HUES64 (cell line): Measurements from ENCODE around the gene TOMM40L. TPM values are rescaled to one million over a fixed set of nuclear protein-coding genes. Genes with fewer than 3 reads are reported as not detected.

Source experiments
- H3K27ac ChIP-seq: 2 replicates; pipeline ENCODE4 v1.7.0; 2013; ENCODE audit warnings: low read depth, low read length, inconsistent platforms
- H3K27me3 ChIP-seq: 2 replicates; pipeline ENCODE4 v1.6.1; 2013; ENCODE audit warnings: mild to moderate bottlenecking, low read length; ENCODE audit not compliant: insufficient read depth
- H3K36me3 ChIP-seq: 2 replicates; pipeline ENCODE4 v1.6.1; 2013; ENCODE audit warnings: mild to moderate bottlenecking, low read length; ENCODE audit not compliant: insufficient read depth
- H3K4me1 ChIP-seq: 2 replicates; pipeline ENCODE4 v1.6.1; 2013; ENCODE audit warnings: mild to moderate bottlenecking, low read length, moderate library complexity; ENCODE audit not compliant: insufficient read depth
- H3K4me3 ChIP-seq: 2 replicates; pipeline ENCODE4 v1.5.1; 2013; ENCODE audit warnings: mild to moderate bottlenecking, low read length, moderate library complexity
- H3K9ac ChIP-seq: 2 replicates; pipeline ENCODE4 v1.6.1; 2013; ENCODE audit warnings: mild to moderate bottlenecking, low read depth, low read length
- H3K9me3 ChIP-seq: 2 replicates; pipeline ENCODE4 v1.6.1; 2013; ENCODE audit warnings: low read depth, low read length; ENCODE audit not compliant: insufficient read depth
- WGBS: fragments of 150-250, 120-280 bp; methylation state at CpG from one replicate; pipeline ENCODE4 v1.1.7; 2013; ENCODE audit warnings: missing lambda C conversion rate; 5-methylcytosine and 5-hydroxymethylcytosine counted together
- polyA plus RNA-seq, 2 experiments: library from polyadenylated mRNA; stranded (reverse); fragments of 50-300 nt; gene quantifications; one replicate each; pipeline ENCODE4 v1.2.3, GENCODE V29; 2013

TOMM40L gene
- polyA plus RNA-seq (2013, experiment 1 of 2), result 10.4 TPM
- 10.7 TPM for polyA plus RNA-seq (2013, experiment 2 of 2)

GRCh38 chr1:161225534-161226319 is at the start of gene TOMM40L:
Gene TOMM40L, plus strand, starts transcription at chr1:161226060. Its CDS starts 430 bp downstream, at chr1:161226490.
- H3K27ac ChIP-seq, result peak within 1 kb of the TSS; percentile 10; the same call in 1 of the 2 replicates

DNA sequence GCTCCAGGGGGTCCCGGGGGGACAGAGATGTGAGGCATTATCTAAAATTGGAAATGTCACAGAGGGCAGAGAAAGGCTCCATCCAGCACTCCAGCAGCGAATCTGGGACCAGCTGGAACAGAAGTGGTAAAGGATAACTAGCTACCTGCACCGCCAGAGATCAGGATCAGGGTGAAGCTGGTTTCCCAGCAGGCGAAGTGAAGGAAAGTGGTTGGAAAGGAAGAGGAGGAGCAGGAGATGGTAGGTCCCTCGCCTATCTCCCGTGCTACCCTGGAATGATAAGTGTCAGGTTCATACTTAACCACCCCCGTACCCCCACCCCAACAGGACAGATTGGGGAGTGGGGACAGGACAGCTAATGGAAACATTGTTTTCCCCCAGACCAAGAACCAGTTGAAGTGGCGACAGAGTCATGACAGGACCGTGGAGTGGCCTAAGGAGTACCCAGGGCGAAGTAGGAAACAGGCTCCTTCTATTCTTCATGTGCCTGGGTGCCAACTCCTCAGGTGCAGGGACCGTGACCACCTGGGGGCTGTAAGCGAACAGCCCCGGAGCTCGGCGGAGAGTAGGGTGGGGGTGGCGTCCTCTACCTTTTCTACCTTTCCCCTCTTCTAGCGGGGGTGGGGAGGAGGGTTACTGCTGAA is 49.3 kb upstream of the TOMM40L start:
- H3K27ac ChIP-seq, result no peak overlapping the region; the same call in 1 of the 2 replicates
- peaks cover 38% of the 10 kb centered on the region for H3K36me3 ChIP-seq
- no peaks in the 10 kb centered on the region for H3K27me3 ChIP-seq
- H3K4me3 ChIP-seq, result peak overlapping the region; percentile 87
- H3K9ac ChIP-seq, result peak overlapping the region; percentile 86
- H3K4me1 ChIP-seq, result peaks cover 8% of the 10 kb centered on the region; the same call in 1 of the 2 replicates
- no peaks in the 10 kb centered on the region for H3K9me3 ChIP-seq
- 35% methylated on average over 12 of the region's 17 CpGs for WGBS

More at GRCh38 chr1:161225534-161226319, at the start of gene TOMM40L:
- H3K4me1 ChIP-seq, result peaks cover 18% of the 10 kb centered on the region
- H3K27me3 ChIP-seq, result no peaks in the 10 kb centered on the region
- H3K9ac ChIP-seq, result peak within 1 kb of the TSS; percentile 65; the same call in 1 of the 2 replicates
- H3K4me3 ChIP-seq, result peak within 1 kb of the TSS; percentile 85
- 6% methylated on average over 14 of the region's 16 CpGs for WGBS
- H3K36me3 ChIP-seq, result peaks cover 23% of the 10 kb centered on the region
- H3K9me3 ChIP-seq, result no peaks in the 10 kb centered on the region

DNA sequence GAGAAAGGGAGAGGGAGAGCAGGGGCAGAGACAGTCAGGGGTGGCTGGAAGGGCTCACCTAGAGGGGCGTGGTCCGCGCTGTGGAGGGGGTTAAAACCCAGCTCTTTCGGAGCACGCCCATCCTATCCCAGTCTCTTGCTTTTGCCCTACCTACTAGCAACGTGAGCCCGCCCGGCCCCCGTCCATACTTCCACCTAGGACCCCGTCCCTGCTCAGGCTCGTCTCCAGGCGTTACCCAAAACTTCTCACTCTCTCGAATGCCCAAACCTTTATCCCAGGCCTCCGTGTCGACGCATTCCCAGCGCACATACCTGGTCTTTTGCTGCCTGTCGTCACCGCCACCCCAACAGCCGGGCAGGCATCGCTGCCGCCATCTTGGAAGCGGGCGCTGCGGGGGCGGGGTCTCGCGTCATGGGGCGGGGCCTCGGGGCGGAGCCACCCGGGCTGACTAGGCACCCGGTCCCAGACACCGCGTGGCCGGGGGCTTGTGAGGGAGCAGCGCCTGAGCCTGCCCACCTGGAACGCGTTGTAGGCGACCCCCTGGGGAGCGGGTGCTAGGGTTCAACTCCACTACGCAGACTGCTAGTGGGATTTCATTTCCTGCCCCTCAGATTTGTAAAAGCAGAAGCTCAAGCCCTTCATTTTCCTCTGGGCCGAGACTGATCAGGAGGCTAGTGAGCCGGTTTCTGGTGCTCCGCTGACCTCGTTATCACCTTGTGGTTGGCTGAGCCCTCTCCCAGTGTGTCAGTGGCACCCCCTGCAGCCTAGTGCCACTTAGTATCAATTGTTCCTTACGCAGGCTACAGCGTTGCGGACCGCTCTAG is 48.5 kb upstream of the TOMM40L start, which contains the start of gene B4GALT3:
Gene B4GALT3, minus strand, starts transcription at position 396 of the 824 bp plus-strand sequence. CDS start 1,447 bp downstream, outside the sequence.
- peaks cover 31% of the 10 kb centered on the region for H3K36me3 ChIP-seq
- peak within 1 kb of the TSS; percentile 87 for H3K4me3 ChIP-seq
- peak within 1 kb of the TSS; percentile 85 for H3K27ac ChIP-seq
- peaks cover 8% of the 10 kb centered on the region; the same call in 1 of the 2 replicates for H3K4me1 ChIP-seq
- peak within 1 kb of the TSS; percentile 86 for H3K9ac ChIP-seq
- H3K9me3 ChIP-seq, result no peaks in the 10 kb centered on the region
- no peaks in the 10 kb centered on the region for H3K27me3 ChIP-seq
- under 1% methylated on average over 50 of the region's 50 CpGs for WGBS

DNA sequence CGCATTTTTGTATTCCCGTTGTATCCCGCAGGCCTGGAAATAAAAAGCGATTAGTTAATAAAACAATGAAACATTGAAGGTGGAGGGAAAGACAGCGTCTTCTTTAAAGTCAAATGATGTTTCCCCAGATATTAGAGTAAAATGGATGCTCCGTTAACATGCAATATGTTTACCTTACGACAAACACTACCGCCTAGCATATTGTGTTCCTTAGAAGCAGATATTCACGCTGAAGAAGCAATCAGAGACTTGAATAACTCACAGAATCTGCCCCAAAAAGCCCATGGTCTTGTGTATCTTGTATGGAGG is 48.0 kb upstream of the TOMM40L start:
- Histone ChIP-seq H3K4me1 (peaks cover 8% of the 10 kb centered on the region; the same call in 1 of the 2 replicates), H3K4me3 (peak overlapping the region; percentile 87), H3K9me3 (no peaks in the 10 kb centered on the region), H3K9ac (peak overlapping the region; percentile 86), H3K27ac (peak overlapping the region; percentile 85; the same call in 1 of the 2 replicates), H3K36me3 (peaks cover 25% of the 10 kb centered on the region), H3K27me3 (no peaks in the 10 kb centered on the region)
- 50% methylated on average over 9 of the region's 9 CpGs for WGBS

GRCh38 chr1:161179698-161180097 is 46.2 kb upstream of the TOMM40L start:
- 92% methylated on average over 3 of the region's 3 CpGs for WGBS
- Histone ChIP-seq H3K9me3 (no peaks in the 10 kb centered on the region), H3K36me3 (peaks cover 10% of the 10 kb centered on the region), H3K27me3 (no peaks in the 10 kb centered on the region), H3K27ac (no peak overlapping the region), H3K4me1 (peaks cover 8% of the 10 kb centered on the region; the same call in 1 of the 2 replicates), H3K9ac (no peak overlapping the region), H3K4me3 (no peak overlapping the region)

GRCh38 chr1:161180639-161181038 is 45.2 kb upstream of the TOMM40L start:
- H3K36me3 ChIP-seq, result 0 out of 2 replicates have a peak, but pooled peaks cover under 1% of the 10 kb centered on the region
- peaks cover 11% of the 10 kb centered on the region; the same call in 1 of the 2 replicates for H3K4me1 ChIP-seq

DNA sequence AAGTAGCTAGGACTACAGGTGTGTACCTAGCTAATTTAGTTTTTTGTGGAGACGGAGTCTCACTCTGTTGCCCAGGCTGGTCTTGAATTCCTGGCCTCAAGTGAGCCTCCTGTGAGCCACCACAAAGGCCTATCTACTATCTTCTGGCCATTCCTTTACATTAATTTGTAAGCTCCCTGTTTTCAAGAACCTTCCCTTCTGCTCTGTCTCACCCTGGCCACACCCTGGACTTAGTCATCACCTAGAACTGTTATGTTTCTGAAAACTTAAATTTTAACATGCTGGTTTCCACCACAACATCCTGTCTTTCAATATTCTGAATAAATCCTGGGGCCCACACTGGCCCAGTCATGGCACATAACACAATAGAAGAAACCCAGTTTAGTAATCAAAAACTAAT is 43.6 kb upstream of the TOMM40L start:
- Histone ChIP-seq H3K4me3 (no peak overlapping the region), H3K9ac (no peak overlapping the region), H3K27ac (no peak overlapping the region), H3K27me3 (no peaks in the 10 kb centered on the region), H3K36me3 (no peaks in the 10 kb centered on the region), H3K4me1 (peaks cover 11% of the 10 kb centered on the region; the same call in 1 of the 2 replicates), H3K9me3 (no peaks in the 10 kb centered on the region)
- WGBS, result 88% methylated on average over 1 of the region's 1 CpG

More at GRCh38 chr1:161180639-161181038, 45.2 kb upstream of the TOMM40L start:
- Histone ChIP-seq H3K9me3 (no peaks in the 10 kb centered on the region), H3K27ac (no peak overlapping the region), H3K4me3 (no peak overlapping the region), H3K9ac (no peak overlapping the region), H3K27me3 (no peaks in the 10 kb centered on the region)
- WGBS, result 69% methylated on average over 1 of the region's 1 CpG

- Histone ChIP-seq H3K36me3 (no peaks in the 10 kb centered on the region), H3K9me3 (no peaks in the 10 kb centered on the region), H3K27ac (no peak overlapping the region), H3K4me1 (0 out of 2 replicates have a peak, but pooled peaks cover 3% of the 10 kb centered on the region), H3K9ac (no peak overlapping the region), H3K4me3 (no peak overlapping the region), H3K27me3 (no peaks in the 10 kb centered on the region)
- WGBS, result 55% methylated on average over 3 of the region's 3 CpGs
Measured at GRCh38 chr1:161185282-161185682, 40.6 kb upstream of the TOMM40L start.

DNA sequence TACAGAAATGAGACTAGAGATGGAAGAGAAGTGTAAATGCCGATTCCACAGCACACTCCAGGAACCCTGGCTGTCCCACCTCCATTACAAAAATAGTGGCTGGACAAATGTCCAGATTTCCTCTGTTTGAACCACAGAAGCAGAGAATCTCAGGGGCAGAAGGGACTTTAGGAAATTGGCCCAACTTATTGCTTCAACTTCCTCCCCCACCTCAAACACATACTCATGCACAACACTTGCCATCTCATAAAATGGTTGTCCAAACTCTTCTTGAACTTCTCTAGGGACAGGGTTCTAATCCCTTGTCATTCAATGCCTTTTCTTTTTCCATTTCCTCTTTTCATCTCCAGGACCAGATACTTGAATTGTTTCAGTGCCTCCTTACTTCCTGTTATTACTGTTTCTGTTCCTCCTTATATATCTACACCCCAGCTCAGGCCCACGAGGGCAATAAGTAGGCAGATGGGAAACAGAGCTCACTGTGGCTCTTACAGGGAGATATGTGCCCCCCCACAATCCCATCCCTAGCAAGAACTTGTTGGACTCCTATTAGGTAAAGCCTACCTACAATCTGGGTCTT is 40.0 kb upstream of the TOMM40L start:
- WGBS, result 94% methylated on average over 2 of the region's 2 CpGs
- no peaks in the 10 kb centered on the region for H3K9me3 ChIP-seq
- H3K36me3 ChIP-seq, result no peaks in the 10 kb centered on the region
- H3K27ac ChIP-seq, result no peak overlapping the region
- 0 out of 2 replicates have a peak, but pooled peaks cover 3% of the 10 kb centered on the region for H3K4me1 ChIP-seq
- H3K9ac ChIP-seq, result no peak overlapping the region
- H3K4me3 ChIP-seq, result no peak overlapping the region
- no peaks in the 10 kb centered on the region for H3K27me3 ChIP-seq

DNA sequence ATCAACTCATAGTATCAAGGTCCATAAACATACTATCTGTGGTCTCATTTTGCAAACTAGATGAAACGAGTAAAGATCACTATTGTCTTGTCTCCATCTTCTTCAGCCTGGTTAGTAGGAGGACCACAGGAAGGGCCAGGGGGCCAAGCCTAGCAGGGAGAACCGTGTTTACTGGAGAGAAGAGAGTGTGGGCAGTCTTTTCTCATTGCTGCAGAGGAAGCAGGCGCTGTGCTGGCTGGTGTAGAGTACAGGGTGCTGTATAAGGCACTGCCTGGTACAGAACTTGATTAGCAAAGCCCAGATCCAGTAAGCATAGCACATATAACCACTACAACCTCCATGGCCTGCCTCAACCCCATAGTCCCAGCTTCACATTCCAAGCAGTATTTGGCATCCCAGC is 38.5 kb upstream of the TOMM40L start:
- Histone ChIP-seq H3K27me3 (no peaks in the 10 kb centered on the region), H3K36me3 (peaks cover 13% of the 10 kb centered on the region; the same call in 1 of the 2 replicates), H3K4me3 (no peak overlapping the region), H3K4me1 (0 out of 2 replicates have a peak, but pooled peaks cover 3% of the 10 kb centered on the region), H3K27ac (no peak overlapping the region), H3K9ac (no peak overlapping the region), H3K9me3 (no peaks in the 10 kb centered on the region)
- WGBS, result 84% methylated on average over 3 of the region's 3 CpGs
